Activated CD4-positive, alpha-beta T cell treated with anti-CD3 and anti-CD28 coated beads, Interleukin-2, amount 10 ng/mL, durations not matched to agents 7 days and 5 days (primary cell): ENCODE results near the gene AVP. TPM values are rescaled to one million over a fixed set of nuclear protein-coding genes. Genes with fewer than 3 reads are reported as not detected.
"Not testable (repeated sequence)": the region's sequence is repeated elsewhere in the genome, so short reads cannot be mapped to it uniquely, and the experiment has no call there.

Experiments
- CTCF ChIA-PET: fragments of 350-600 bp; sonication (Branson Sonifier 250); formaldehyde crosslinking; loops from one replicate; lab custom pipeline; 2021; ENCODE audit warnings: antibody characterized with exemption; lab: Charles Lee
- POLR2A ChIA-PET: fragments of 350-600 bp; sonication (Branson Sonifier 250); formaldehyde crosslinking; loops from one replicate; lab custom pipeline; 2021; ENCODE audit warnings: antibody characterized with exemption; lab: Charles Lee
- DNase-seq: peaks from one replicate; pipeline ENCODE4 v3.0.0-alpha.2; 2020
- H3K27ac Mint-ChIP-seq: one replicate; pipeline ENCODE4 v1.8.0; 2021; ENCODE audit warnings: mild to moderate bottlenecking, moderate library complexity, mixed read lengths
- H3K27me3 Mint-ChIP-seq: one replicate; pipeline ENCODE4 v1.8.0; 2021; ENCODE audit warnings: mixed read lengths
- H3K36me3 Mint-ChIP-seq: one replicate; pipeline ENCODE4 v1.8.0; 2021; ENCODE audit warnings: low read depth, mixed read lengths
- H3K4me1 Mint-ChIP-seq: one replicate; pipeline ENCODE4 v1.8.0; 2021; ENCODE audit warnings: mixed read lengths
- H3K4me3 Mint-ChIP-seq: one replicate; pipeline ENCODE4 v1.8.0; 2021; ENCODE audit warnings: mild to moderate bottlenecking, moderate library complexity, mixed read lengths
- H3K9me3 Mint-ChIP-seq: one replicate; pipeline ENCODE4 v1.8.0; 2021; ENCODE audit warnings: mixed read lengths
- total RNA-seq, 2 experiments: library from RNA; stranded (reverse); gene quantifications; one replicate each; pipeline ENCODE4 v1.2.3, GENCODE V29; 2021

AVP gene, protein sequence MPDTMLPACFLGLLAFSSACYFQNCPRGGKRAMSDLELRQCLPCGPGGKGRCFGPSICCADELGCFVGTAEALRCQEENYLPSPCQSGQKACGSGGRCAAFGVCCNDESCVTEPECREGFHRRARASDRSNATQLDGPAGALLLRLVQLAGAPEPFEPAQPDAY
- total RNA-seq: not detected

DNA sequence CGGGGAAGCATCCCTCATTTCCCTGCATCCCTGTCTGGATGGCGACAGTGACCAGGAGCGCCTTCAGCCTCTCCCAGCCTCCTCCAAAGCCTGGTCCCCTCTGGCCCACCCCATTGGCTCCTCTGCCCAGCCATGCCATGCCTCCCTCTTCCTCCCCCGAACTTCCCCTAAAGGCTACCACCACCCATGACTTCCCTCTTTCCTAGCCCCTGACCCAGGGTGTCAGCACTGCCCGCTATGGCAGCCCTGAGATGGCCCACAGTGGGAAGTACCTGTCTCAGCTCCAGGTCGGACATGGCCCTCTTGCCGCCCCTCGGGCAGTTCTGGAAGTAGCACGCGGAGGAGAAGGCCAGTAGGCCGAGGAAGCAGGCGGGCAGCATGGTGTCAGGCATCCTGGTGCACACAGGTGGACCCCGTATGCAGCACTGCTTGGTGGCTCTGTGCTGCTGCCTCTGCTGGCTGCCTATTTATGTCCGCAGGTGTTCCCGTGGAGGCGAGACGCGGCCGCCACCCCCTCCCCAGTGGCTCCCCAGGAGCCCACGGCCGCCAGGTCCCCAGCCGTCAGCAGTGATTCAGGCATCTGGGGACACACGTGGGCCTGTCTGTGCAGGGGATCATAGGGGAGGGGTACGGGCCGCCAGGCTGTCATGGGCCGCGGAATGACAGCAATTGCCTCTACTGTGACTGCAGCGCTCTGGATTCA is at the start of gene AVP:
TSS of gene AVP (minus strand) at position 442 of the 703 bp plus-strand sequence. CDS start at position 392, 50 bp downstream.
- H3K9me3 Mint-ChIP-seq: no peaks in the 10 kb centered on the region
- H3K4me3 Mint-ChIP-seq: no peak within 1 kb of the TSS
- peaks cover 8% of the 10 kb centered on the region for H3K4me1 Mint-ChIP-seq
- POLR2A ChIA-PET: no interaction called here
- peaks cover 46% of the 10 kb centered on the region for H3K27me3 Mint-ChIP-seq
- no peak within 1 kb of the TSS for H3K27ac Mint-ChIP-seq
- H3K36me3 Mint-ChIP-seq: no peaks in the 10 kb centered on the region
- CTCF ChIA-PET: interaction anchor here (1.5 kb wide), 1 partner anchor 12 kb away, joined by 5 read pairs; no protein-coding TSS in a partner anchor
- DNase-seq: no peak

DNA sequence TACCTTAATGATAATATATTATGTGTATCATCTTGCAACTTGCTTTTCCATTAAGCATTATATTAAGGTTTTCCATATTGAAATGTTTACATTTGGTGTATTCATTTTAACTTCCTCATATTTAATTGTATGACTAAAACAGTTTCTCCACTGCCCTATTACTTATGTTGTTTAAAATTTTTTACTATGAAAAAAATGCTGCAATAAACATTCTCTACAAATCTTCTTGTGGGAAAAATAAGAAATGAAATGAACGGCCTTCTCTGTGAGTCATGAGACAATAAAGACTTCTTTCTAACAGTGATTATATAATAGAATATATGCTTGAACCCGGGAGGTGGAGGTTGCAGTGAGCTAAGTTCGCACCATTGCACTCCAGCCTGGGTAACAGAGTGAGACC is 49.6 kb upstream of the AVP start:
- DNase-seq: no peak
- POLR2A ChIA-PET: no interaction called here
- no peak overlapping the region for H3K27ac Mint-ChIP-seq
- CTCF ChIA-PET: interaction anchor here (0.6 to 1.0 kb wide), 2 partner anchors 23 to 361 kb away, joined by 3 read pairs; no protein-coding TSS in a partner anchor
- no peak overlapping the region for H3K4me3 Mint-ChIP-seq
- peaks cover 7% of the 10 kb centered on the region for H3K36me3 Mint-ChIP-seq
- no peaks in the 10 kb centered on the region for H3K9me3 Mint-ChIP-seq
- peaks cover 2% of the 10 kb centered on the region for H3K4me1 Mint-ChIP-seq
- H3K27me3 Mint-ChIP-seq: no peaks in the 10 kb centered on the region

DNA sequence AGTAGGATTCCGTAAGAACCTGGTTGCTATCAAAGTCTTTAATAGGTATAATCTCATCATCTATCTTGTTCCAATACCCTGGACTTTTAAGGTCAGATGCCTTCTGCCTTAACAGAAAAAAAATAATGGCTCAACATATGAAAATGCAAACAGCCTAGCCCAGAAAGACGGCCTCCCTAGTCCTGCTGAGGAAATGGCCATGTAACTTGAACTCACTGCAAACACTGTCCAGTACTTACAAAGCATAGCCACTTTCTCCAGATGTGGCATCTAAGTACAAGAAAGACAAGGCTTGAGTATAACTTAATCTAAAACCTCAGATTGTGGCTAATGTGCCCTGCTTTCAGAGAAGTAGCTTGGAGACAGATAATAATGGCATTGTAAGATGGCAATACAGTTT is 48.6 kb upstream of the AVP start:
- no peak for DNase-seq
- POLR2A ChIA-PET: no interaction called here
- peaks cover 2% of the 10 kb centered on the region for H3K4me1 Mint-ChIP-seq
- no peaks in the 10 kb centered on the region for H3K9me3 Mint-ChIP-seq
- no peaks in the 10 kb centered on the region for H3K27me3 Mint-ChIP-seq
- CTCF ChIA-PET: interaction anchor here (0.7 to 1.0 kb wide), 2 partner anchors 24 to 1773 kb away, joined by 3 read pairs; no protein-coding TSS in a partner anchor
- no peak overlapping the region for H3K27ac Mint-ChIP-seq
- H3K36me3 Mint-ChIP-seq: peaks cover 5% of the 10 kb centered on the region
- no peak overlapping the region for H3K4me3 Mint-ChIP-seq

DNA sequence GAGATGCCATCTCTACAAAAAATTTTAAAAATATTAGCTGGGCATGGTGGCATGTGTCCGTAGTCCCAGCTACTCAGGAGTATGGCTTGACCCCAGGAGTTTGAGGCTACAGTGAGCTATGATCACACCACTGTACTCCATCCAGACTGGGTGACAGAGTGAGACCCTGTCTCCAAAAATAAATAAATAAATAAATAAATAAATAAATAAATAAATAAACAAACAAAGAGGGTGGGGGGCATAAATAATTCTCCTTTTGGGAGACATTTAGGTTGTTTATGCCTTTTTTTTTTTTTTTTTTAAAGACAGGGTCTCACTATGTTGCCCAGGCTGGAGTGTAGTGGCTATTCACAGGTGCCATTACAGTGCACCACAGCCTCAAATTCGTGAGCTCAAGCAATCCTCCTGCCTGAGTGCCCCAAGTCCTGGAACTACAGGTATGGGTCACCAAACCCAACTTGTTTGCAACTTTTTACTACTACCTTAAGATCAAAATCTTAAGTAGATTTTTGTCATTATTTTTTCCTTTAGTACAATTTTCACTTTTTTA is 45.6 kb upstream of the AVP start:
- Mint-ChIP-seq H3K27ac (no peak overlapping the region), H3K9me3 (peaks cover 2% of the 10 kb centered on the region), H3K27me3 (no peaks in the 10 kb centered on the region), H3K4me1 (peaks cover 2% of the 10 kb centered on the region), H3K36me3 (peaks cover 11% of the 10 kb centered on the region), H3K4me3 (no peak overlapping the region)
- ChIA-PET CTCF (interaction anchor here (0.9 to 1.1 kb wide), 2 partner anchors 15 to 18 kb away, joined by 3 read pairs; no protein-coding TSS in a partner anchor), POLR2A (no interaction called here)
- DNase-seq: no peak

DNA sequence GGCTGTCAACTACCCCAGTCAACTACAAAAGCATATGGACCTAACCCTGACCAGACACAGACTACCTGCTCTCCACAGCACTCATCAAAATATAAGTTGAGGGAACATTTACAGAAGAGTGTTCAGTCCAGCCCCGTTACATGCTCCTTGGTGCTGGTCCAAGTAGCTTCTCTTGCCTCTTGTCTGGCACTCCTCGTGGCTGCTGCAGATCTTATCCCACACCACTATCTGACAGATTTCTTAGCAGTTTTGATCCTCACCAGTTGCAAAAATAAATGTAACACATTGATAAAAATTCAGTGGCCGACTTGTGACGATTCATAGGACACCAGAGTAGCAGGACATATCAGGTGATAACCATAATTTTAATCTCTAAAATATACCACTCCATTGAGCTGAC is 44.6 kb upstream of the AVP start:
- Mint-ChIP-seq H3K27me3 (no peaks in the 10 kb centered on the region), H3K4me3 (no peak overlapping the region), H3K4me1 (peaks cover 2% of the 10 kb centered on the region), H3K9me3 (peaks cover 6% of the 10 kb centered on the region), H3K27ac (no peak overlapping the region), H3K36me3 (peaks cover 19% of the 10 kb centered on the region)
- DNase-seq: no peak
- POLR2A ChIA-PET: interaction anchor here (0.6 kb wide), 1 partner anchor 20 kb away, joined by 3 read pairs; no protein-coding TSS in a partner anchor
- CTCF ChIA-PET: interaction anchor here (0.6 kb wide), 1 partner anchor 351 kb away, joined by 5 read pairs; no protein-coding TSS in a partner anchor

DNA sequence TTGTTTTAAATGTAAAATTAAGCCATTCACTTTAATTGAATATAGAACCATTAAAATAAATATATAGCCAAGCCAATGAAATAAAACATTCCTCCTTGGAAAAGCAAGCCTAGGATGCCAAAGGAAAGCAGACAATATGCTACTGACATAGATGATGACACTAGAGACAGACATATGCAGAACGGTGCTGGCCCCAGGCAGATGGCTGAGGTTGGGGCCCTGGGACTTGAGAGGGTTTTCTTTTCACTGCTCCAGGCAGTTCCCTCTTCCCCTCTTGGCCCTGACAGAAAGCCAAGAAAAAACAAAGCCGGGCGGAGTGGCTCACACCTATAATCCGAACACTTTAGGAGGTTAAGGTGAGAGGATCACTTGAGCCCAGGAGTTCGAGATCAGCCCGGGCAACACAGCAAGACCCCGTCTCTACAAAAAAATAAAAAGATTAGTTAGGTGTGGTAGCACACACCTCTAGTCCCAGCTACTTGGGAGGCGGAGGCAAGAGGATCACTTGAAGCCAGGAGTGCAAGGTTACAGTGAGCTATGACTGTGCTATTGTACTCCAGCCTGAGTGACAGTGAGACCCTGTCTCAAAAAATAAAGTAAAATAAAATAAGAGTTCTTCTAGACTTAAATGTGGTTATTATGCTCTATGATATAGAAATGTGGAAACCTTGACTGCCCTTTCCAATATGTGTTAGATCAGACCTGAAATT is 43.9 kb upstream of the AVP start:
- no peaks in the 10 kb centered on the region for H3K27me3 Mint-ChIP-seq
- peaks cover 4% of the 10 kb centered on the region for H3K4me1 Mint-ChIP-seq
- ChIA-PET POLR2A (interaction anchor here (0.6 kb wide), 1 partner anchor 19 kb away, joined by 3 read pairs; no protein-coding TSS in a partner anchor), CTCF (no interaction called here)
- DNase-seq: no peak
- peaks cover 10% of the 10 kb centered on the region for H3K9me3 Mint-ChIP-seq
- H3K27ac Mint-ChIP-seq: no peak overlapping the region
- no peak overlapping the region for H3K4me3 Mint-ChIP-seq
- peaks cover 26% of the 10 kb centered on the region for H3K36me3 Mint-ChIP-seq

DNA sequence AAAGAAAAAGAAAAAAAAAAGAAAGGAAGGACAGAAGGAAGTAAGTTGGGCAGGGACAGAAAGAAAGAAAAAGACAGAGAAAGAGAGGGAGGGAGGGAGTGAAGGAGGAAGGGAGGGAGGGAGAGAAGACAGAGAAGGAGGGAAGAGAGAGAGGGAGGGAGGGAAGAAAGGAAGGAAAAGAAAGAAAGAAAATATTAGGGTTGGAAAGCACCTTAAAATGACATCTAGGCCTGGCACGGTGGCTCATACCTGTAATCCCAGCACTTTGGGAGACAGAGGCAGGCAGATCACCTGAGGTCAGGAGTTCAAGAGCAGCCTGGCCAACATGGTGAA is 42.0 kb upstream of the AVP start:
- Mint-ChIP-seq H3K36me3 (peaks cover 45% of the 10 kb centered on the region), H3K27ac (no peak overlapping the region), H3K4me3 (no peak overlapping the region), H3K4me1 (peaks cover 24% of the 10 kb centered on the region), H3K27me3 (no peaks in the 10 kb centered on the region), H3K9me3 (peaks cover 24% of the 10 kb centered on the region)
- no peak for DNase-seq
- POLR2A ChIA-PET: no interaction called here
- CTCF ChIA-PET: no interaction called here

DNA sequence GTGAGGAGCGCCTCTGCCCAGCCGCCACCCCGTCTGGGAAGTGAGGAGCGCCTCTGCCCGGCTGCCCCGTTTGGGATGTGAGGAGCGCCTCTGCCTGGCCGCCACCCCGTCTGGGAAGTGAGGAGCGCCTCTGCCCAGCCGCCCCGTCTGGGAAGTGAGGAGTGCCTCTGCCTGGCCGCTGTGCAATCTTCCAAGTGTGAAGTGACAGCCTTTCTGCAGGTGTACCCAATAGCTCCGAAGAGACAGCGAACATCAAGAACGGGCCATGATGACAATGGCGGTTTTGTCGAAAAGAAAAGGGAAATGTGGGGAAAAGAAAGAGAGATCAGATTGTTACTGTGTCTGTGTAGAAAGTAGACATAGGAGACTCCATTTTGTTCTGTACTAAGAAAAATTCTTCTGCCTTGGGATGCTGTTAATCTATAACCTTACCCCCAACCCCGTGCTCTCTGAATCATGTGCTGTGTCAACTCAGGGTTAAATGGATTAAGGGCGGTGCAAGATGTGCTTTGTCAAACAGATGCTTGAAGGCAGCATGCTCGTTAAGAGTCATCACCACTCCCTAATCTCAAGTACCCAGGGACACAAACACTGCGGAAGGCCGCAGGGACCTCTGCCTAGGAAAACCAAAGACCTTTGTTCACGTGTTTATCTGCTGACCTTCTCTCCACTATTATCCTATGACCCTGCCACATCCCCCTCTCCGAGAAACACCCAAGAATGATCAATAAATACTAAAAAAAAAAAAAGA is 41.4 kb upstream of the AVP start:
- CTCF ChIA-PET, DNase-seq, H3K4me3 Mint-ChIP-seq, H3K27me3 Mint-ChIP-seq, POLR2A ChIA-PET, H3K27ac Mint-ChIP-seq: not testable (repeated sequence)
- Mint-ChIP-seq H3K4me1 (peaks cover 29% of the 10 kb centered on the region), H3K9me3 (peaks cover 24% of the 10 kb centered on the region), H3K36me3 (peaks cover 51% of the 10 kb centered on the region)

DNA sequence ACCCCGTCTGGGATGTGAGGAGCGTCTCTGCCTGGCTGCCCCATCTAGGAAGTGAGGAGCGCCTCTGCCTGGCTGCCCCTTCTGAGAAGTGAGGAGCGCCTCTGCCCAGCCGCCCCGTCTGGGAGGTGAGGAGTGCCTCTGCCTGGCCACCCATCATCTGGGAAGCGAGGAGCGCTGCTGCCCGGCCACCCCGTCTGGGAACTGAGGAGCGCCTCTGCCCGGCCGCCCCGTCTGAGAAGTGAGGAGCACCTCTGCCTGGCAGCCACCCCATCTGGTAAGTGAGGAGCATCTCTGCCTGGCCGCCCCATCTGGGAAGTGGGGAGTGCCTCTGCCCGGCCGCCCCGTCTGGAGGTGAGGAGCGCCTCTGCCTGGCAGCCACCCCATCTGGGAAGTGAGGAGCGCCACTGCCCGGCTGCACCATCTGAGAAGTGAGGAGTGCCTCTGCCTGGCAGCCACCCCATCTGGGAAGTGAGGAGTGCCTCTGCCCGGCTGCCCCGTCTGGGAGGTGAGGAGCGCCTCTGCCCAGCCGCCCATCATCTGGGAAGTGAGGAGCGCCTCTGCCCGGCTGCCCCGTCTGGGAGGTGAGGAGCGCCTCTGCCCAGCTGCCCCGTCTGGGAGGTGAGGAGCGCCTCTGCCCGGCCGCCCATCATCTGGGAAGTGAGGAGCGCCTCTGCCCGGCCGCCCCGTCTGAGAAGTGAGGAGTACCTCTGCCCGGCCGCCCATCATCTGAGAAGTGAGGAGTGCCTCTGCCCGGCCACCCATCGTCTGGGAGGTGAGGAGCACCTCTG is 40.4 kb upstream of the AVP start:
- H3K4me3 Mint-ChIP-seq, H3K27me3 Mint-ChIP-seq, POLR2A ChIA-PET, DNase-seq, CTCF ChIA-PET, H3K27ac Mint-ChIP-seq: not testable (repeated sequence)
- Mint-ChIP-seq H3K36me3 (peaks cover 57% of the 10 kb centered on the region), H3K4me1 (peaks cover 34% of the 10 kb centered on the region), H3K9me3 (peaks cover 24% of the 10 kb centered on the region)

DNA sequence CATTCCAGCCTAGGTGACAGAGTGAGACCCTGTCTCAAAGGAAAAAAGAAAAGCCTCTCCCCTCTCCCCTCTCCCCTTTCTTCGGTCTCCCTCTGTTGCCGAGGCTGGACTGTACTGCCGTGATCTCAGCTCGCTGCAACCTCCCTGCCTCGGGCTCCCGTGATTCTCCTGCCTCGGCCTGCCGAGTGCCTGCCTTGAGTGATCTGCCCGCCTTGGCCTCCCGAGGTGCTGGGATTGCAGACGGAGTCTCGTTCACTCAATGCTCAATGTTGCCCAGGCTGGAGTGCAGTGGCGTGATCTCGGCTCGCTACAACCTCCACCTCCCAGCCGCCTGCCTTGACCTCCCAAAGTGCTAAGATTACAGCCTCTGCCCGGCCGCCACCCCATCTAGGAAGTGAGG is 39.6 kb upstream of the AVP start:
- peaks cover 40% of the 10 kb centered on the region for H3K4me1 Mint-ChIP-seq
- H3K36me3 Mint-ChIP-seq: peaks cover 58% of the 10 kb centered on the region
- DNase-seq, H3K27me3 Mint-ChIP-seq, H3K4me3 Mint-ChIP-seq, POLR2A ChIA-PET: not testable (repeated sequence)
- H3K27ac Mint-ChIP-seq: peak overlapping the region; percentile 62
- H3K9me3 Mint-ChIP-seq: peaks cover 24% of the 10 kb centered on the region
- CTCF ChIA-PET: interaction anchor here (0.9 to 1.1 kb wide), 3 partner anchors 9 to 37 kb away, joined by 3 read pairs; no protein-coding TSS in a partner anchor

DNA sequence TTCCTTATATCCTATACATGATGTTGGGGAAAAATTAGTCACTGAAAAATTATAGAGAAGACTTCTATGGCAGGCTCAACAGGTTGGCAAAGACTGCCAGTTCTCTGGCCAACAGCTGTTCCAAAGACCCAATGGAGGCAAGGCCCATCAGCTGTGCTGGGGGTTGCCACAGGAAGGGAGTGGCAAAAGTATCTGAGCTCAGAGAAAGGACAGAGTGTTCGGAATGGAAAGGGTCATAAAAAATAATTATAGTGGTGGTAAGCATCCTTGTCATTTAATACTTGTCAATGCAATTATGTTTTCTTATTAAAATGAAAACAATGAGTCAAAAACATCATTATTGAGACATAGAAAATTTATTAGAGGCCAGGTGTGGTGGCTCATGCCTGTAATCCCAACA is 39.0 kb upstream of the AVP start:
- Mint-ChIP-seq H3K27me3 (no peaks in the 10 kb centered on the region), H3K27ac (peak overlapping the region; percentile 96), H3K9me3 (peaks cover 24% of the 10 kb centered on the region), H3K36me3 (peaks cover 60% of the 10 kb centered on the region), H3K4me3 (no peak overlapping the region), H3K4me1 (peaks cover 41% of the 10 kb centered on the region)
- ChIA-PET POLR2A (no interaction called here), CTCF (interaction anchor here (0.9 to 1.1 kb wide), 4 partner anchors 8 to 38 kb away, joined by 3 read pairs; no protein-coding TSS in a partner anchor)
- no peak for DNase-seq
